ENCODE data around the gene IL15.
"Not testable (repeated sequence)": the region's sequence is repeated elsewhere in the genome, so short reads cannot be mapped to it uniquely, and the experiment has no call there.

Gene IL15

DNA sequence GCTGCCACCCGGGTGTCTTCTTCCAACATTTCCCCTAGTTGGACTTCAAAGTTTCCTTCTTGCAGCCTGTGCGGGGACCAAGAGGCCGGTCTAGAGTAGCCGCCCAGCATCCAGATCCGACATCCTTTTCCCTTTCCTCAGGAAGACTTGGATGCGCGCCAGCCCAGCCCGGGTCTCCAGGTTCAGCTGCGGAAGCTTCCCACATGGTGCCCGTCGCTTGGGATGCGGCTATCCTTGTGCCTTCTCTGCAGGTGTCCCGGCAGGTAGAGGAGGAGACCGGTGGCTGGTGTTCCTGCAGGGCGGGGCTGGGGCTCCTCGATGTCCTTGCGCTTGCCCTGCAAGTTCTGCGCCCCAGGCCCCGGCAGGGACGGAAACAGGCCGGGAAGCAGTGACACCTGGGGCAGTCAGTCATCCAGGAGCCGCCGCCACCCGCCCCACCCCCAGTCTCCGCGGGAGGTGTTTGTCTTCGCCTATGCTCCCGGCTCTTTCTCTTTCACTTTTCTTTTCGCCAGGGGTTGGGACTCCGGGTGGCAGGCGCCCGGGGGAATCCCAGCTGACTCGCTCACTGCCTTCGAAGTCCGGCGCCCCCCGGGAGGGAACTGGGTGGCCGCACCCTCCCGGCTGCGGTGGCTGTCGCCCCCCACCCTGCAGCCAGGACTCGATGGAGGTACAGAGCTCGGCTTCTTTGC, at the start of gene IL15:
TSS of gene IL15 (plus strand) at position 502 of the 689 bp plus-strand sequence. CDS start 82,882 bp downstream, outside the sequence.
- Mint-ChIP-seq H3K36me3 (ENCODE audit: low read depth) (no peaks in the 10 kb centered on the region), H3K4me1 (ENCODE audit: low read depth) (peaks cover 11% of the 10 kb centered on the region), H3K4me3 (peak within 1 kb of the TSS; percentile 95), H3K27me3 (ENCODE audit: low read depth) (peaks cover 25% of the 10 kb centered on the region), H3K9me3 (no peaks in the 10 kb centered on the region), H3K27ac (peak within 1 kb of the TSS; percentile 86)

DNA sequence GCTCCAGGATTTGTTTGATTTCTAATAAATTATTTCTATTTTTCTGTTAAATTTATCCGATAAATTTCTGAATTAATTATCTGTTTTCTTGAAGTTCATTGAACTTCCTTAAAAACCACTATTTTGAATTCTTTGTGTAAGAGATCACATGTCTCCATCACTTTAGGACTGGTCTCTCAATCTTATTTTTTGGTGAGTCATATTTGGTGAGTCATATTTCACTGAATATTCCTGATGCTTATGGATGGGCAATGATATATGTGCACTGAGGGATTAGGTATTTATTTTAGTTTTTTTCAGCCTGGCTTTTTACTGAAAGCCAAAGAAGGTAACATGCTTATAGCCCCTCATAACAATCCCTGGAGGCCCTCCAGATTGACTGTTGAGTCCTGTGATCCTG, 48.5 kb upstream of the IL15 start:
- H3K27ac Mint-ChIP-seq, result no peak overlapping the region
- no peak overlapping the region for H3K4me3 Mint-ChIP-seq
- H3K27me3 Mint-ChIP-seq (ENCODE audit: low read depth), result no peaks in the 10 kb centered on the region
- no peaks in the 10 kb centered on the region for H3K9me3 Mint-ChIP-seq
- H3K36me3 Mint-ChIP-seq (ENCODE audit: low read depth), result no peaks in the 10 kb centered on the region
- H3K4me1 Mint-ChIP-seq (ENCODE audit: low read depth), result no peaks in the 10 kb centered on the region

DNA sequence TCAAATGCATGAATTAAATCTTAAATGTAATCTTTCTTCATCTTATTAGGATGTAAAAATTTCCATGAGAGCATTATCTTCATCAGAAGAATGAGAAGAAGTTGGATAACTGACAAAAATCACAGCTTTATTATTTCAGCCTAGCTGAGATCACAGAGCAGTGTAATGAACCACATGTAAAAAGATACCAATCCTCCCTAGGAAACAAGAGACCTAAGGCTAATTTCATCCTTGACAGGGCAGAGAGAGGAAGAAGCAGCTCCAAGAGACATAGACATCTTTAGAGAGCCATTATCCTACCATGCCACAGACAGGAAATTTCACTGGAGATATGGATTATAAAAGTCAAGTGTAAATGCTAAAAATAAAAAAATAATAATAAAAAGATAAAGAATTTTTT, 40.9 kb upstream of the IL15 start:
- no peaks in the 10 kb centered on the region for H3K36me3 Mint-ChIP-seq (ENCODE audit: low read depth)
- no peaks in the 10 kb centered on the region for H3K27me3 Mint-ChIP-seq (ENCODE audit: low read depth)
- no peak overlapping the region for H3K27ac Mint-ChIP-seq
- no peaks in the 10 kb centered on the region for H3K9me3 Mint-ChIP-seq
- H3K4me1 Mint-ChIP-seq (ENCODE audit: low read depth), result no peaks in the 10 kb centered on the region
- H3K4me3 Mint-ChIP-seq, result no peak overlapping the region

- Mint-ChIP-seq H3K36me3 (ENCODE audit: low read depth) (no peaks in the 10 kb centered on the region), H3K9me3 (no peaks in the 10 kb centered on the region), H3K27ac (no peak overlapping the region), H3K27me3 (ENCODE audit: low read depth) (peaks cover 3% of the 10 kb centered on the region), H3K4me3 (no peak overlapping the region), H3K4me1 (ENCODE audit: low read depth) (peaks cover 4% of the 10 kb centered on the region)
Measured at GRCh38 chr4:141599853-141600252, 36.5 kb upstream of the IL15 start.

GRCh38 chr4:141604683-141605082, 31.7 kb upstream of the IL15 start:
- H3K27ac Mint-ChIP-seq; H3K27me3 Mint-ChIP-seq (ENCODE audit: low read depth); H3K4me3 Mint-ChIP-seq; H3K9me3 Mint-ChIP-seq; H3K36me3 Mint-ChIP-seq (ENCODE audit: low read depth); H3K4me1 Mint-ChIP-seq (ENCODE audit: low read depth): not testable (repeated sequence)

GRCh38 chr4:141605425-141605856, 30.9 kb upstream of the IL15 start:
- peaks cover 4% of the 10 kb centered on the region for H3K4me1 Mint-ChIP-seq (ENCODE audit: low read depth)
- H3K27ac Mint-ChIP-seq, result no peak overlapping the region
- H3K4me3 Mint-ChIP-seq, result no peak overlapping the region
- H3K9me3 Mint-ChIP-seq, result no peaks in the 10 kb centered on the region
- H3K36me3 Mint-ChIP-seq (ENCODE audit: low read depth), result no peaks in the 10 kb centered on the region
- H3K27me3 Mint-ChIP-seq (ENCODE audit: low read depth), result peaks cover 8% of the 10 kb centered on the region

GRCh38 chr4:141609243-141609642, 27.1 kb upstream of the IL15 start:
- Mint-ChIP-seq H3K9me3 (no peaks in the 10 kb centered on the region), H3K36me3 (ENCODE audit: low read depth) (no peaks in the 10 kb centered on the region), H3K4me3 (no peak overlapping the region), H3K4me1 (ENCODE audit: low read depth) (peaks cover 4% of the 10 kb centered on the region), H3K27me3 (ENCODE audit: low read depth) (peaks cover 8% of the 10 kb centered on the region), H3K27ac (no peak overlapping the region)

GRCh38 chr4:141610365-141610764, 26.0 kb upstream of the IL15 start:
- H3K4me3 Mint-ChIP-seq, result no peak overlapping the region
- no peaks in the 10 kb centered on the region for H3K4me1 Mint-ChIP-seq (ENCODE audit: low read depth)
- peaks cover 5% of the 10 kb centered on the region for H3K27me3 Mint-ChIP-seq (ENCODE audit: low read depth)
- no peak overlapping the region for H3K27ac Mint-ChIP-seq
- H3K9me3 Mint-ChIP-seq, result no peaks in the 10 kb centered on the region
- H3K36me3 Mint-ChIP-seq (ENCODE audit: low read depth), result no peaks in the 10 kb centered on the region

DNA sequence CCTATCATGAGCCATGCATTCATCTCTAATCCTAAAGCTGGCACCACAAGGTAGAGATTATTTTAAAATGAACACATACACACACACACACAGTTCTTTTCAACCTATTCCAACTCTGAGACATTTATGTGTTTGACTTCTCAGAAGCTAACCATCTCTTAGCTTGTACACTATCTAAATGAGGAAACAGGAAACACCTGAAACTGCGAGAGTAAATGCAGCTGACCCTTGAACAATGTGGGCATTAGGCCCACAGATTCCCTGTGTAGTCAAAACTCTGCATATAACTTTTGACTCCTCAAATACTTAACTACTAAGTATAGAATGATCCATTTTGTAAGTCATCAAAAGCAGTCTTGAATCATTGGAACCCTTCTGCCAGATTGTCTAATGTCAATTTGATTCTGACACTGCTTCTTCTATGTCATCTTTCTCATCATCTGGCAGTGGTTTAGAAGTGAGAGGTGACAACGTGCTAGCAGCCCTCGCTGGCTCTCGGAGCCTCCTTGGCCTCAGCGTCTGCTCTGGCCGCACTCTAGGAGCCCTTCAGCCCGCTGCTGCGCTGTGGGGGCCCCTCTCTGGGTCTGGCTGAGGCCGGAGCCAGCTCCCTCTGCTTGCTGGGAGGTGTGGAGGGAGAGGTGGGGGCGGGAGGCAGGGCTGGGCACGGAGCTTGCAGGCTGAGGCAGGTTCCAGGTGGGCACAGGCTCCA, 21.4 kb upstream of the IL15 start:
- no peak overlapping the region for H3K4me3 Mint-ChIP-seq
- no peak overlapping the region for H3K27ac Mint-ChIP-seq
- no peaks in the 10 kb centered on the region for H3K36me3 Mint-ChIP-seq (ENCODE audit: low read depth)
- no peaks in the 10 kb centered on the region for H3K27me3 Mint-ChIP-seq (ENCODE audit: low read depth)
- H3K4me1 Mint-ChIP-seq (ENCODE audit: low read depth), result no peaks in the 10 kb centered on the region
- H3K9me3 Mint-ChIP-seq, result peaks cover 4% of the 10 kb centered on the region

DNA sequence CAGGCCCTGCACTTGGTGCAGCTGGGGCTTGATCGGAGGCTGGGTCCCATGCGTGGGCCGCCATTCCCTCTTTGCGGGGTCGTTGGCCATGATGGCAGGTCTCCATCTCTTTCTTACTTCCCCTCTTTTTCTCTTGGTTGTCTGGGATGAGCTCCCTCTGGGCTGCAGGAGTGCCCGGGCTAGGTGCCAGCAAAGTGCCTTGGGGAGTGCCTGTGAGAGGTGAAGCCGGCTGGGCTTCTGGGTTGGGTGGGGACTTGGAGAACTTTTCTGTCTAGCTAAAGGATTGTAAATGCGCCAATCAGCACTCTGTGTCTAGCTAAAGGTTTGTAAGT, 20.8 kb upstream of the IL15 start:
- not testable (repeated sequence) for H3K27me3 Mint-ChIP-seq (ENCODE audit: low read depth); H3K36me3 Mint-ChIP-seq (ENCODE audit: low read depth); H3K4me1 Mint-ChIP-seq (ENCODE audit: low read depth); H3K9me3 Mint-ChIP-seq; H3K27ac Mint-ChIP-seq; H3K4me3 Mint-ChIP-seq

DNA sequence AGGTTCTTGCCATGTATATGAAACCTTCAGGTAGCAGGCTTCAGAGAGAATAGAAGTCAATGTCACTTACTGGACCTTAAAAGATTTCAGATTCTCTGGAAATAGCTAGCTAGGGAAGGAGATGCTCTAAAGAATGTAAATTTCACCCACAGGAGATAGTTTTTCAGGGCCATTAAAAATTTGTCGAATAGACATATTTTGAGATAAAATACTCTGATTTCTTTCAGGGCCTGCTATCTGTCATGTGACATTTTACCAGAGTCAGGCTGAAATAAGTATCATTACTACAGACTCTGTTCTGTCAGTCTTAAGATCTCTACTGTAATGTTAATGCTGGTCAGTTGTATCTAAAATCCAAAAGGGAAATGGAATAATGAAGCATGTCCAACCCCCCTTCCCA, 15.7 kb upstream of the IL15 start:
- Mint-ChIP-seq H3K27ac (no peak overlapping the region), H3K4me1 (ENCODE audit: low read depth) (no peaks in the 10 kb centered on the region), H3K36me3 (ENCODE audit: low read depth) (no peaks in the 10 kb centered on the region), H3K9me3 (peaks cover 4% of the 10 kb centered on the region), H3K4me3 (no peak overlapping the region), H3K27me3 (ENCODE audit: low read depth) (peaks cover 10% of the 10 kb centered on the region)

GRCh38 chr4:141625023-141625422, 11.4 kb upstream of the IL15 start:
- Mint-ChIP-seq H3K27ac (no peak overlapping the region), H3K4me1 (ENCODE audit: low read depth) (no peaks in the 10 kb centered on the region), H3K4me3 (no peak overlapping the region), H3K27me3 (ENCODE audit: low read depth) (peaks cover 30% of the 10 kb centered on the region), H3K36me3 (ENCODE audit: low read depth) (no peaks in the 10 kb centered on the region), H3K9me3 (no peaks in the 10 kb centered on the region)

DNA sequence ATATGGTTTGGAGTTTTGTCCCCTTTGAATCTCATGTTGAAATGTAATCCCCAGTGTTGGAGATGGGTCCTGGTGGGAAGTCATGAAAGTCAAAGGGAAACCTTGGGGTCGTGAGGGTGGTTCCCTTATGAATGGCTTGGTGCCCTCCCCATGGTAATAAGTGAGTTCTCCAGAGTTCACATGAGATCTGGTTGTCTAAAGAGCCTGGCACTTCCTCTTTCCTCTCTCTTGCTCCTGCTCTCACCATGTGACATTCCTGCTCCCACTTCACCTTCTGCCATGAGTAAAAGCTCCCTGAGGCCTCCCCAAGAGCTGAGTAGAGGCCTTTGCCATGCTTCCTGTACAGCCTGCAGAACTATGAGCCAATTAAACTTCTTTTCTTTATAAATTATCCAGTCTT, 5.5 kb upstream of the IL15 start:
- Mint-ChIP-seq H3K4me3 (no peak overlapping the region), H3K27me3 (ENCODE audit: low read depth) (peaks cover 33% of the 10 kb centered on the region), H3K36me3 (ENCODE audit: low read depth) (no peaks in the 10 kb centered on the region), H3K9me3 (no peaks in the 10 kb centered on the region), H3K4me1 (ENCODE audit: low read depth) (no peaks in the 10 kb centered on the region), H3K27ac (no peak overlapping the region)

- Mint-ChIP-seq H3K4me3 (peak overlapping the region; percentile 95), H3K27ac (no peak overlapping the region), H3K27me3 (ENCODE audit: low read depth) (peaks cover 27% of the 10 kb centered on the region), H3K9me3 (no peaks in the 10 kb centered on the region), H3K36me3 (ENCODE audit: low read depth) (no peaks in the 10 kb centered on the region), H3K4me1 (ENCODE audit: low read depth) (peaks cover 11% of the 10 kb centered on the region)
Measured at GRCh38 chr4:141635736-141636081, 674 bp upstream of the IL15 start.

DNA sequence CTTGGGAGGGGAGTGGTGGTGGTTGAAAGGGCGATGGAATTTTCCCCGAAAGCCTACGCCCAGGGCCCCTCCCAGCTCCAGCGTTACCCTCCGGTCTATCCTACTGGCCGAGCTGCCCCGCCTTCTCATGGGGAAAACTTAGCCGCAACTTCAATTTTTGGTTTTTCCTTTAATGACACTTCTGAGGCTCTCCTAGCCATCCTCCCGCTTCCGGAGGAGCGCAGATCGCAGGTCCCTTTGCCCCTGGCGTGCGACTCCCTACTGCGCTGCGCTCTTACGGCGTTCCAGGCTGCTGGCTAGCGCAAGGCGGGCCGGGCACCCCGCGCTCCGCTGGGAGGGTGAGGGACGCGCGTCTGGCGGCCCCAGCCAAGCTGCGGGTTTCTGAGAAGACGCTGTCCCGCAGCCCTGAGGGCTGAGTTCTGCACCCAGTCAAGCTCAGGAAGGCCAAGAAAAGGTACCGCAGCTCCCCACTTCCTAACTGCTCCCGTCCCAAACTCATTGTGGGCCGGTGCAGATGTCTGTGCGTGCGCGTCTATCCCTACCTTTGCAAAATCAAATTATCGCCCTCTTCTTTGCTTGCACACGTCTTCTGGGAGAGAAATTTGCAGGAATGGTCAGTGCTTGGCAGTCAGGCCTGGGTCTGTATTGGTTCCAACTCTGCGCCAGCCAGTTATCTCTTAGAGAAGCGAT, 533 bp downstream of the IL15 start:
- Mint-ChIP-seq H3K9me3 (no peaks in the 10 kb centered on the region), H3K4me3 (peak overlapping the region; percentile 95), H3K36me3 (ENCODE audit: low read depth) (no peaks in the 10 kb centered on the region), H3K4me1 (ENCODE audit: low read depth) (peaks cover 11% of the 10 kb centered on the region), H3K27ac (peak overlapping the region; percentile 86), H3K27me3 (ENCODE audit: low read depth) (peaks cover 23% of the 10 kb centered on the region)

Measured in T-helper 1 cell treated with Interleukin-12 subunit alpha and Interleukin-12 subunit beta and Interleukin-4 antibody, amounts not matched to agents 30 μg/mL and 1 μg/mL, for 36 hours (primary cell).